A673 (cell line): Measurements from ENCODE around the gene CNDP1.
"Not testable (repeated sequence)": the region's sequence is repeated elsewhere in the genome, so short reads cannot be mapped to it uniquely, and the experiment has no call there.

Source experiments
- CTCF ChIP-seq: fragments of 300-800, 200-600 bp; sonication (generic); conservative IDR thresholded peaks from 2 replicates; pipeline ENCODE4 v1.5.1; 2017; ENCODE audit warnings: low read depth, mild to moderate bottlenecking, antibody characterized with exemption, low read length, moderate library complexity, mixed read lengths
- EZH2 ChIP-seq: fragments of 200-600 bp; sonication (generic); IDR thresholded peaks from 2 replicates; pipeline ENCODE4 v1.6.1; 2017; ENCODE audit warnings: borderline replicate concordance, low read depth, mild to moderate bottlenecking, mixed read lengths, antibody characterized with exemption, low read length; ENCODE audit not compliant: poor library complexity, severe bottlenecking

GRCh38 chr18:74565164-74565563 is 30.9 kb downstream of the CNDP1 start:
- not testable (repeated sequence) for TF ChIP-seq CTCF, EZH2
